GM19463 (cell line): Measurements from ENCODE around the gene DUT.

Source experiments
- ATAC-seq: cut with Tn5 transposase; IDR thresholded peaks from one replicate; pipeline ENCODE4 v1.9.1; 2021; ENCODE audit warnings: mild to moderate bottlenecking, moderate library complexity; ENCODE audit not compliant: unreplicated experiment

Gene DUT

DNA sequence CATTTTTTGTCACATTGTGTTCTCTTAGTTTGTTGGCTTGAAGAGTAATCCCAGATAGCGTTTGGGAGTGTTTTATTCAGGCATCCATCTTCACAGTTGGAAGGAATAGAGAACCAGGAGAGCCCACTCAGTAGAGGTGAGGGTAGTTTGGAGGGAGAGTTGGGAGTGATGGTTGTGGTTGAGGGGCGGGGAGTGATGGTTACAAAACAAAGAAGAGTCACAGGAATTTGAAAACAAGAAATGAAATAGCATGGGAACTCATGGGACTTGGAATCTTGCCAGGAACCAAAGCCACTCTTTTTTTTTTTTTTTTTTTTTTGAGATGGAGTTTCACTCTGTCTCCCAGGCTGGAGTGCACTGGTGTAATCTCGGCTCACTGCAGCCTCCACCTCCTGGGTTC, 36.3 kb downstream of the DUT start:
- no peak for ATAC-seq

DNA sequence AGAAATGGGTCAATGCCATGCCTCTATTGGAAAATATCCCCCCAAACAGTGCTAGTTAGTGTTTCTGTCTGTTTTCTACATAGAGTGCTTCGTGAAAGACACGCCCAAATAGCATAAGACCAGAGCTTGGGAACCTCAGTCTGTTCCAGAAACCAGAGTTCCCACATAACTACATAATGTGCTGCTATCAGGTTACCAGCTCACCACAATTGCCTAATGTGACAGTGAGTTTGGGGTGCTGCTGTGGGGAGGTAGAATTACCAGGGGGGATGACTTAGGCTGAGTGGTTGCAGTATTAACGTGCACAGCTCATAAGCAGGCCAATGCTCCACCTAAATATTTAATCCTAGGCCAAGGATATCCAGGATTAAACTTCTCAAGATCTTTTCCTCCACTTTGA, 39.2 kb downstream of the DUT start:
- ATAC-seq: no peak

DNA sequence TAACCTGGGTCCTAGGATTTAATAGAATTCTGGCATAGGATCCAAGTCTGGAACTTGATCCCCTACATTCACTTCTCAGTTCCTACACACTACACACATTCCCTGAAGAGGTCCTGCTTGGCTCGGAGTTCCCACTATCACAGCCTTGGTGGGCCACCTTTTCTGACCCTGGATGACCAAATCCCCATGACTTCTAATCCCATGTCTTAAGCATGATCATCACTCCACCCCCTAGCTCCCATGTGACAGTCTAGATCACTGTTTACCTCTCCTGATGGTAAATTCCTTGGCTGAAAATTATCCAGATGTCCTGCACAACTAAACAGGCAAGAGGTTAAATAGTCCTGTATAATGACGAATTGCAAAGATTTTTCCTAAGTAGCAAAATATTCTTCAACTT, 40.3 kb downstream of the DUT start:
- no peak for ATAC-seq

DNA sequence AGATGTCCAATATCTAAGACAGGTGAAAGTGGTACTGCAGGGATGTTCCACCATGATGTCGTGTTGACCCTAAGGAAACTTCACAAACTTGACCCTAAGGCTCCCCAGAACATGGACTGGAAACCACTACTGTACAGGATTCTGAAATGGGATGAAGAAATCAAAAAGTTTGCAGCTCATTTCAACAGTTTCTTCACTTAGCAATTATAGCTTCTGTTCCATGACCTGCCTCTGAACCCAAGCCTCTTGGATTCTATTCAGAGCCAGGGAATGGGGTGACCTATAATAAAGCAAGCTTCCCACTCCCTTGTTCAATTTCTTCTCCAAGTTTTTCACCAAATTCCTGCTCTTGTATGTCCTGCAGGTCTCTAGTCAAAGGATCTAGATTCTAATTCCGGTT, 40.7 kb downstream of the DUT start:
- ATAC-seq: no peak

DNA sequence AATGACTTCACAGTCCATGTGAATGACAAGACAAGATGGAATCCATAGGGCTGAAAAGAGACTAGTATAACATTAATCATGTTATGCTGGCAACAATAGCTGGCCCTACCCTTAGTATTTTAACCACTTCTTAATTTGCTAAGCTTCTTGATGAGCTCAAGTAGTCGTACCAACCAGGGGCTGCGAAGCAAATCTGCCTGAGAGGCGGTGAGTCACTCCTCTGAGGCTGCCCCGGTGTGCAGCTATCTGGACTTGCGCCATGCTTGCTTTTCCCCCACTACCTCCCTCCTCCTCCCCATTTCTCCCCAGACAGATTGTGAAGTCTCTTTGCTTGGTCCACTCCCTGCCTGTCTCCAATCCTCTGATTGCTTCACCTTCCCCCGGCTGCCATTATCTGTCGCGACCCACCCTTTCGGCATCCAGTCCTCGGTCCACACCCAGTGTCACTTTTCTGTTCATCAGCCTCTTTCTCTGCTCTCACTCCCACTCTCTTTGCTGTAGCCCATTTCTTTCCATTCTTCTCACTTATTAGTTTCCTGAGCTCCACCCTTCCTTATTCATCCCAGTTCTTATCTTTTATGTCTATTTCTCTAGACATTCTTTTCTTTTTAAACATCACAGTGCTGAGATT, 42.7 kb downstream of the DUT start:
- ATAC-seq: no peak

DNA sequence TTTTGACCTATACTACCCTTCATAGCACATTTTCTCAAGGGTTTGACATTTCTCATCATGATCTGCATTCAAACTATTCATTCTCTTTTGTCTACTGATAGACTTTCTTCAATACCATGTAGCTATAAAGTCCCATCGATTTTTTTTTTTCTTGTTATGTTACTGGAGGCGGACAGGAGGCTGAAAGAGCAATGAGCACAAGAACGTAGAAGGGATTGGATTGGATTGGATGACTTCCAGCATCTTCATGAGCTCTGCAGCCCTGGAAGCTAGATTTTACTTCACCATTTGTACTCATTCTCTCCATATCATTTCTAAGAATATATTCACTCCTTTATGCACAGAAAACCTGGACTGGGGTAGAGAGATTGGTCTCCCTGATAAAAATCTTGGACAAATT, 43.2 kb downstream of the DUT start:
- no peak for ATAC-seq

DNA sequence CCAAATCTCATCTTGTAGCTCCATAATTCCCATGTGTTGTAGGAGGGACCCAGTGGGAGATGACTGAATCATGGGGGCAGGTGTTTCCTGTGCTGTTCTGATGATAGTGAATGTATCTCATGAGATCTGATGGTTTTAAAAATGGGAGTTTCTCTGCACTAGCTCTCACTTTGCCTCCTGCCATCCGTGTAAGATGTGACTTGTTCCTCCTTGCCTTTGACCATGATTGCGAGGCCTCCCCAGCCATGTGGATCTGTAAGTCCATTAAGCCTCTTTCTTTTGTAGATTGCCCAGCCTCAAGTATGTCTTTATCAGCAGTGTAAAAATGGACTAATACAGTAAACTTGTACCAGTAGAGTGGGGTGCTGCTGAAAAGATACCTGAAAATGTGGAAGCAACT, 44.5 kb downstream of the DUT start:
- ATAC-seq: no peak

DNA sequence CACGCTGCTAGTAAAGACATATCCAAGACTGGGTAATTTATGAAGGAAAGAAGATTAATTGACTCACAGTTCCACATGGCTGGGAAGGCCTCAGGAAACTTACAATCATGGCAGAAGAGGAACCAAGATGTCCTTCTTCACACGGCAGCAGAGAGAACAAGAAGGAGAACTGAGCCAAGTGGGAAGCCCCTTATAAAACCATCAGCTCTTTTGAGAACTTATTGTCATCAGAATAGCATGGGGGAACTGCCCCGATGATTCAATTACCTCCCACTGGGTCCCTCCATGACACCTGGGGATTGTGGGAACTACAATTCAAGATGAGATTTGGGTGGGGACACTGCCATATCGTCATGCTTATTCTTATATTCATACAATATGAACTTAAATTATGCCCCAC, 49.0 kb downstream of the DUT start:
- no peak for ATAC-seq

DNA sequence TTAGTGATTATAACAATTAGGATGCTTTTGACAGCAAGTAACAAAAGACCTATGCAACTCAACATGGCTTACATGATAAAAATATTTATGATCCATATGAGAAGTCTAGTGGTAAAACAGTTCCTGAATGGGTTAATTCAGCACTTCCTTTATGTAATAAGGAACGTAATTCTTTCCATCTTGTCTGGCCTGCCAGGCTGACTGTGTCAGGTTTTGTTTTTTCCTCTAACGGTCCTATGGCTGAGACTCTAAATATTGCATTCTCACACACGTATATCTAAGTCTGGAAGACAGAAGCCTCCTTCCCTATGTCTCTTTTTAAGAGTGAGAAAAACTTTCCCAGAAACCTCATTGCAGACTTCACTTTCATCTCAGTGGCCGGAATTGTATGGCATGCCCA, 50.6 kb downstream of the DUT start:
- ATAC-seq: no peak

DNA sequence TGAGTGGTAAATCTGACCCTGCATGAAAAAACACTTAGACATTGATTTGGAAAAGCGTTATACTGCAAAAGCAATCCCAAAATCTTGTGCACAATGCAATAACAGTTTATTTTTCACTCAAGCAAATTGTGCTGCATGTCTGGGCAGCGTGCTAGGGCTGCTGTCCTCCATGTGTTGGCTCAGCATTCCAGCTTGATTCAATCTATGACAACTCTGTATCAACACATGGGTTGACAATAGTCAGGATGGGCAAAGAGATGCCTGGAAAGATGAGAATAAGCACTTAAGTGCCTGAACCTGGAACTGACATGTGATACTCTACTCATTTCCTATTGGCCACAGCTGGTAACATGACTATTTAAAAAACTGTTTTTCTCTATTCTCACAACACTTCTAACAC, 51.8 kb downstream of the DUT start:
- ATAC-seq: no peak

DNA sequence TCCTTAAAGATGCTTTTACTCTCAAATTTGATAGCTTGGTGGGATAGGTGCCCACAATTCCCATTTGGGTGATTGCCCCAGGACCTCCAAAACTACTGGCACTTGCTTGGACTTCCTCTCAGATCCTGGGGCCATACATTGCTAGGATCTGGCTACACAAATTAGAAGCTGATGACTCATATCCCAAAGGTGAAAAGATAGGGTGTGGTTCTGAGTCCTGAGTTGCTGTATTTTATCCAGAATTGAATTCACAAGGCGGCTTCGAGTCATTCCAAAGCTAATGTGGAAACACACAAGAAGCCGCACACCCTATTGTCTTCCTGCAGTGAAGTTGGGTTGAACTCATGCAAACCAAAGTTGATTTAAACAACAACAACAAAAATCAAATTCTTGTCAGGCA, 53.4 kb downstream of the DUT start:
- no peak for ATAC-seq

DNA sequence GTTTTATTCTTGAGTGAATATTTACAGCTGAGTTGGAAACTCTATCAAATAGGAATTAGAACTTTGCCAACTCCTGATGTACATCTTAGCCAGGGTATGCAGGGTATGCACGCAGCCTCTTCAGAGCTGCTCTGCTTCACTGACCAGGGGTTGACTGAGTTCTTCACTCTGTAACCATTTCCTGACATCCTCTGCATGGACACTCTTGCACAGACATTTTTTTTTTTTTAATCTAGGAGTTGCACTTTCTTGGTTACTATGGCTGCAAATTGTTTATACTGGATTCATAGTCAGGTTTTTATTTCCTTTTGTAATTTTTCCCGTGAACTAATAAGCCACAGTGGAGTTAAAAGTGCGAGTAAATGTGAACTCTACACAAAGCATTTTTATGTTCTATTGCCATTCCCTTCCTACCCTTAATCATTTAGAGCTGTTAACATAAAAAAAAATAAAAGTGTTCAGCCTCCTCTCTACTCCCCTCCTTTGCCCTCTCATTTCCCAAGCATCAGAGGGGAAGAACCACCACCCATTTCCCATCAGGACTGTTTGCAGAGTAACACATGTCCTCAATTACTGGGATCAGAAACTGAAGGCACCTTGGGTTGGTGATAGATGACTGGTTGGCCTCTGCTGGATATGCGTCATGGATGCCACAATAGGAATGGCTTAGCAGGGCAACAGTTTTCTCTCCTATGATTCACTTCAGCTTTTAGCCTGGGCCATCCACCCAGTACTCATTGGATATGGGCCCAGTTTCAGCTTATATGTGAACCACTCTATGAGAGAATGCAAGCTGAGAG, 54.0 kb downstream of the DUT start:
- ATAC-seq: no peak

DNA sequence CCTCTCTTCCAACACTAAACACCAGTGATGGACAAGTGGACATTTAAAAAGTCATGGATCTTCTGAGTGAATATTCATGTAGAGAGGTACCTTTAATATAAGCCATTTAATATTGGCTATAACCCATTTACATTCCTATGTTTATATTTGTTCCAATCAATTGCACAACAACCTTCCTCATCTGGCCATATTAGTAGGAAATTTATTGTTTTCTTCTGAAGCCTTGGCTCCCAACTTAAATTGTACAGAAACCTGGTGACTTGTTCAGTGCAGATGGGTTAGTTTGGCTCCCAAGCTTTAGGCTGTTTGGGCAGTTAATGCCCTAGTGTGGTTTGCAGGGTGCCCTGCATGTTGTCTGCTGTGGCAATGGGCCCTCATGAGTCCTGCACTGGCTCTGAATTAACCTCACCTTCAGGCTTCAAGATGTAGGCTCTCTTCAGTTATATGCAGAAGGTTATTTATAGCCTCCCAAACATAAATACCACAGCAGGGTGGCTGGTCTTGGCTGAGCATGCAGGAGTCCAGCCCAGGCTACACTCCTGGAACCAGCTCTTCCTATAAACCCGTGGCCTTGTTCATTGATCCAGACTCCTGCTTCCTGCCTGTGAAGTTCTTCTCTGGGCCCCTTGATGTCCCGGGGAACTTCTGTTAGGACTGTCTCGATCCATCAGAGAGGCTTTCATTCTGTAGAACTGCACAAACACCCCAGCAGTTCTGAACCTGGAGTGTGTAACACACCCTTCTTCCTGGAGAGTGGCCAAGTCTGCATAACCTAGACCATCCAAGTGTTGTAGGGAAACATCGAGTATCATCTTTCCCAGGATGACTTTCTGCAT, 57.0 kb downstream of the DUT start:
- no peak for ATAC-seq

DNA sequence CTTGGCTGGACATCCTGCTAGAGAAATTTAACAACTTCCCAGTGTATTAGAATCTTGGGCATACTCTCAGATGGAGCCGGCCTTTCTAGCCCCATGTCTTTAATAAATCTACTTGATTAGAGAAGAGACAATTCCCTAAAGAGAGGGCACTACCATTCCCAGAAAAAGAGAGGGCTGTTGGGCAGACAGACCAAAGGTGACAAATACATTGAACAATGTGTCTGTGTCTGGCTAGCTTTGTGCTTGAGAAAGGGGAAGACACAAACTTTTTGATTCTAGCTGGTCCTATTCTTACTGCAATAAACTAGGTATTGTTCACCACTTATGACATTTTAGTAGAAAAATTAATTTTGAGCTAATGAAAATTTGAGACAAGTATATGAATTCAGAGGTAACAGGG, 57.7 kb downstream of the DUT start:
- ATAC-seq: no peak

DNA sequence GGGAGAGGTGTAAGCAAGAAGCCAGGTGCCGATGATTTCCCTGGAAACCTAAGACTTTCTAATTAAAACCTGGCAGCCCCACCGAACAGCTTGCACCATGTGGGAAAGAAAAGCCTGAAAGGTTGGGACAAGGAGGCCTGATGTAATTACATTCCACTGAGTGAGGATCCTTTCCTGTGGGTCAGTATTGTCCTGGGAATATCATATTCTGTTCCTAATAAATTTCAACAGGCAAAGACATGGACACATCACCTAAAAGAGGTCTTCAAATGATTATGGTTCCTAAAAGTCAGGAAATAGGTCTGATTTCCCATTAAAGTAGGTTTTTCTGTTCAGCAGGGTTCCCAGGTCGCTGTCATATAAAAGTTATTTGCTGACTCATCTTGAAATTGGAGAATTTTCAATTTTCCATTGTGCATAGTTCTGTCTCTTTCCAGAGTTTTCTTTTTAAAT, 58.5 kb downstream of the DUT start:
- ATAC-seq: no peak

DNA sequence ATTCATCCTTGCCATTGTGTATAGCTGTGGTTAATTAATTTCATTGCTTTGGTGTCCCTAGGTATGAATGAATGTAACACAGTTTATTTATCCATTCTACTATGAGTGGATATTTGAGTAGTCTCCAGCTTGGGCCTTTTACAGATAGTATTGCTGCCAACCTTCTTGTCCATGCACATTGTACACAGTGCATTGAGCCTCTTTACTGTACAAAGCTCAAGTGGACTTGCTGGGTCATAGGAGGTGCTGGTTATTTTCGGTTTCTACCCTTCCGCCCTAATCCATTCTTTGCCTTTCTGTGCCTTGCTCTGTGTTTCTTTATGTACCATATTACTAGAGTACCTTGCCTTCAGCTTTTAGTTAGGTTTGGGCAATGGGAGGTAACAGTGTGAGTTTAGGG, 60.7 kb downstream of the DUT start:
- ATAC-seq: no peak

DNA sequence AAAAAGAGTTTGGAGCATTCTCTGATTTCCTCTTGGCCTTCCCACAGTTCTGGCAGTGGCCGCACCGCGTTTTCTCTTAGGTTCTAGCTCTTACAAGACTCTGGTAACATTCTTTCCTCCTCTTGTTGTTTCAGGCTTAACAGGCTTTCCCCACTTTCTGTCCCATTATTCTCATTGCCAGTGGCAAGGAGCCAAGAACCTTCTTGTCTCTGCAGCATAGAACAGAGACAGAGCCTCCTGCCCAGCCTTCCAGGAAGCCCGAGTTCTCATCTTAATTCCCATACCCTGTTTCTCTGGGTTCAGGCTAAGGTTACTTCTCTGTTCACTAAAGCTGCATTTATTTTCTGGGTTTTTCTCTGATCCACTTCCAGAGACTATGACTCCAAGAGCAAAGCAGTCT, 61.1 kb downstream of the DUT start:
- ATAC-seq: no peak
